ENCODE measurements around the gene PKD2L2.
"Not testable (repeated sequence)": the region's sequence is repeated elsewhere in the genome, so short reads cannot be mapped to it uniquely, and the experiment has no call there.

Gene PKD2L2

GRCh38 chr5:137960819-137961218, 71.6 kb downstream of the PKD2L2 start:
- no peak overlapping the region for H3K4me3 ChIP-seq (ENCODE audit: low read depth, low read length)
- in situ Hi-C loops (cut with HindIII; ENCODE audit: low sequenced_read_pairs) = no loop called here
- TF ChIP-seq CTCF (IDR thresholded peaks at IDR 0.05; ENCODE audit: low read depth, low read length) = no peak
- no peak for DNase-seq (ENCODE audit: low read depth, low spot score)

- DNase-seq (ENCODE audit: low read depth, low spot score); H3K4me3 ChIP-seq (ENCODE audit: low read depth, low read length); in situ Hi-C loops (cut with HindIII; ENCODE audit: low sequenced_read_pairs): not testable (repeated sequence)
Observed at GRCh38 chr5:137970384-137970783, 81.1 kb downstream of the PKD2L2 start.

GRCh38 chr5:137975208-137975607, 86.0 kb downstream of the PKD2L2 start:
- in situ Hi-C loops (cut with HindIII; ENCODE audit: low sequenced_read_pairs) = no loop called here
- TF ChIP-seq CTCF (IDR thresholded peaks at IDR 0.05; ENCODE audit: low read depth, low read length) = no peak
- H3K4me3 ChIP-seq (ENCODE audit: low read depth, low read length) = no peak overlapping the region
- no peak for DNase-seq (ENCODE audit: low read depth, low spot score)

- H3K4me3 ChIP-seq (ENCODE audit: low read depth, low read length) = no peak overlapping the region
- no peak for TF ChIP-seq CTCF (IDR thresholded peaks at IDR 0.05; ENCODE audit: low read depth, low read length)
- in situ Hi-C loops (cut with HindIII; ENCODE audit: low sequenced_read_pairs) = no loop called here
- DNase-seq (ENCODE audit: low read depth, low spot score) = no peak
Observed at GRCh38 chr5:137989419-137989818, 100.2 kb downstream of the PKD2L2 start.

Data from astrocyte of the spinal cord (primary cell).